Sigmoid colon (tissue), 3 donors: Measurements from ENCODE around the gene NPHP4.

Experiments used
- CTCF ChIP-seq, 4 experiments: fragments of 450-650 bp in 3 of 4; fragments of 200-600 bp in 1 of 4; IDR thresholded peaks; one replicate each; pipeline ENCODE4 v1.5.1; 2016 to 2019; ENCODE audit warnings: antibody characterized with exemption in 4 of 4, mild to moderate bottlenecking in 3 of 4, moderate library complexity in 2 of 4
- POLR2A ChIP-seq, 2 donors: fragments of 450-650 bp; IDR thresholded peaks; one replicate each; pipeline ENCODE4 v1.6.1; 2016; ENCODE audit warnings: antibody characterized with exemption in 2 of 2, mild to moderate bottlenecking in 2 of 2, moderate library complexity in 2 of 2

GRCh38 chr1:5884110-5884509, 108.1 kb downstream of the NPHP4 start:
- no peak for TF ChIP-seq CTCF (IDR thresholded peaks at IDR 0.05)
- no peak for TF ChIP-seq POLR2A (IDR thresholded peaks at IDR 0.05)
